Esophagus squamous epithelium (tissue), 5 donors: ENCODE measurements around the gene GSG1L. TPM values are rescaled to one million over a fixed set of nuclear protein-coding genes. Genes with fewer than 3 reads are reported as not detected.
A peak's percentile ranks its signal among the peaks of the same experiment; 100 is the strongest.

Source experiments
- DNase-seq: peaks from one replicate; lab custom pipeline; 2025; lab: John Stamatoyannopoulos, UW
- H3K27ac ChIP-seq, 4 donors: fragments of 200-600 bp; sonication (generic); one replicate each; pipeline ENCODE4 v1.5.1; 2016 to 2019; ENCODE audit warnings: mild to moderate bottlenecking in 1 of 4
- H3K27me3 ChIP-seq, 4 donors: fragments of 200-600 bp; sonication (generic); 1 replicate in 3 of 4; 2 replicates in 1 of 4; pipeline versions ENCODE4 v1.5.1 to v1.6.0; 2017 to 2021; ENCODE audit warnings: antibody characterized with exemption in 1 of 4
- H3K36me3 ChIP-seq, 3 donors: fragments of 200-600 bp; sonication (generic); one replicate each; pipeline ENCODE4 v1.5.1; 2016 to 2019
- H3K4me1 ChIP-seq, 3 donors: fragments of 200-600 bp; sonication (generic); one replicate each; pipeline ENCODE4 v1.5.1; 2017 to 2019
- H3K4me3 ChIP-seq, 4 donors: fragments of 200-600 bp; sonication (generic); 1 replicate in 3 of 4; 2 replicates in 1 of 4; pipeline ENCODE4 v1.5.1; 2016 to 2019; ENCODE audit warnings: mild to moderate bottlenecking in 2 of 4, moderate library complexity in 1 of 4
- H3K9me3 ChIP-seq, 3 donors: fragments of 200-600 bp; sonication (generic); one replicate each; pipeline ENCODE4 v1.5.1; 2016 to 2019
- POLR2A ChIP-seq, 4 donors: fragments of 450-650 bp; IDR thresholded peaks; one replicate each; pipeline ENCODE4 v1.6.1; 2017; ENCODE audit warnings: antibody characterized with exemption in 4 of 4, mild to moderate bottlenecking in 4 of 4, moderate library complexity in 3 of 4
- whole genome bisulfite sequencing, 2 donors: methylation state at CpG; one replicate each; pipeline ENCODE4 v1.1.5; 2018; 5-methylcytosine and 5-hydroxymethylcytosine counted together
- intact Hi-C: fragments of 100-400 bp; cut with DNase I; formaldehyde crosslinking; loops from one replicate; pipeline ENCODE4 v1.15.0; 2022
- total RNA-seq, 4 donors: library from RNA; depleted of rRNA; stranded (reverse); fragments of >200 nt; gene quantifications; one replicate each; pipeline ENCODE4 v1.1.0, GENCODE V29; 2016
- TF ChIP-seq, protein P1 (sequence below), 6 experiments: fragments of 450-650 bp in 4 of 6; fragments of 200-600 bp in 2 of 6; sonication (generic) in 2 of 6; IDR thresholded peaks; one replicate each; pipeline ENCODE4 v1.5.1; 2016 to 2019; ENCODE audit warnings: antibody characterized with exemption in 6 of 6, mild to moderate bottlenecking in 4 of 6, moderate library complexity in 4 of 6
- donor health status: DM: yes; HTN: yes; CAD: no.

GSG1L gene
- total RNA-seq, 4 donors from 2014 or later: under 0.01 to 0.21 TPM; not detected in 2

DNA sequence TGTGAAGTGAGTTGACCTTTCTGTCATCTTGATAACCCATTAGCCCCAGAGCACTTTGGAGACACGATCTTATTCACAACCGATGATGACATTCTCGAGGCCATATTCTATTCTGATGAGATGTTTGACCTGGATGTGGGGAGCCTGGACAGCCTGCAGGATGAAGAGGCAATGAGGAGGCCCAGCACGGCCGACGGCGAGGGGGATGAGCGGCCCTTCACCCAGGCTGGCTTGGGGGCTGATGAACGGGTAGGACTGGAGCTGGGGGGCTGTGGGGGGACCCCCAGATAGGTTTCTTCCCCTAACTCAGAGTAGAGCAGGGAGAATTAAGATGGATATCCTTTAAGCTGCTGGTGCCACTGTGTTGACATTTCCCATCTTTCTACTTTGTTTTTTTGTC, 311.8 kb downstream of the GSG1L start:
- H3K27me3 ChIP-seq: no peaks in the 10 kb centered on the region
- peaks cover 0 to 23% (median 5%) of the 10 kb centered on the region in 3 donors for H3K4me1 ChIP-seq
- peaks cover 0 to 52% (median 0%) of the 10 kb centered on the region in 3 donors for H3K36me3 ChIP-seq
- DNase-seq: no peak
- no peak overlapping the region for H3K27ac ChIP-seq
- intact Hi-C loops: no loop called here
- 89 to 91% methylated on average over 6 to 9 of the region's 9 CpGs for WGBS, 2 donors
- no peak for TF ChIP-seq POLR2A (IDR thresholded peaks at IDR 0.05)
- TF ChIP-seq, protein P1, sequence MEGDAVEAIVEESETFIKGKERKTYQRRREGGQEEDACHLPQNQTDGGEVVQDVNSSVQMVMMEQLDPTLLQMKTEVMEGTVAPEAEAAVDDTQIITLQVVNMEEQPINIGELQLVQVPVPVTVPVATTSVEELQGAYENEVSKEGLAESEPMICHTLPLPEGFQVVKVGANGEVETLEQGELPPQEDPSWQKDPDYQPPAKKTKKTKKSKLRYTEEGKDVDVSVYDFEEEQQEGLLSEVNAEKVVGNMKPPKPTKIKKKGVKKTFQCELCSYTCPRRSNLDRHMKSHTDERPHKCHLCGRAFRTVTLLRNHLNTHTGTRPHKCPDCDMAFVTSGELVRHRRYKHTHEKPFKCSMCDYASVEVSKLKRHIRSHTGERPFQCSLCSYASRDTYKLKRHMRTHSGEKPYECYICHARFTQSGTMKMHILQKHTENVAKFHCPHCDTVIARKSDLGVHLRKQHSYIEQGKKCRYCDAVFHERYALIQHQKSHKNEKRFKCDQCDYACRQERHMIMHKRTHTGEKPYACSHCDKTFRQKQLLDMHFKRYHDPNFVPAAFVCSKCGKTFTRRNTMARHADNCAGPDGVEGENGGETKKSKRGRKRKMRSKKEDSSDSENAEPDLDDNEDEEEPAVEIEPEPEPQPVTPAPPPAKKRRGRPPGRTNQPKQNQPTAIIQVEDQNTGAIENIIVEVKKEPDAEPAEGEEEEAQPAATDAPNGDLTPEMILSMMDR (IDR thresholded peaks at IDR 0.05): no peak
- H3K4me3 ChIP-seq: no peak overlapping the region
- no peaks in the 10 kb centered on the region for H3K9me3 ChIP-seq

DNA sequence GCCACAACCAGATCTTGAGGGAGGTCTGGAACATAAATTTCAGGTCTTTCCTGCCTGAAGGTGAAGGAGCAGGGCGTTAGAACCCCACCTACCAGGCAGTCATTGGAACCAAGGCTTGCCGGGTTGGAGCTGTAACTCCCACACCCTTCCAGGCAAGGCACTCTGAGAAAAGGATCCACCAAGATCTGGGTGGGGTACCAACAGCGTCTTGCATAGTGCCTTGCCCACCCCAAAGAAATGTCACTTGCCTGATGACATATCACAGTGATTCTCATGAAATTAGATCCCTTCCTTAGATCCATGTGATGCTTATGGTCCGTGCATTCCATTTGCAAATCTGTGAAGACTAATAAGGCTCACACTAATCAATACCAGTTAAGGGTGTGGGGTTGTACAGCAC, 312.3 kb downstream of the GSG1L start:
- Histone ChIP-seq H3K27ac (no peak overlapping the region), H3K27me3 (no peaks in the 10 kb centered on the region), H3K36me3 (peaks cover 0 to 48% (median 0%) of the 10 kb centered on the region in 3 donors), H3K4me3 (no peak overlapping the region), H3K9me3 (no peaks in the 10 kb centered on the region), H3K4me1 (peaks cover 0 to 23% (median 5%) of the 10 kb centered on the region in 3 donors)
- intact Hi-C loops: no loop called here
- 75 to 80% methylated on average over 3 to 4 of the region's 4 CpGs for WGBS, 2 donors
- no peak for DNase-seq
- TF ChIP-seq POLR2A (IDR thresholded peaks at IDR 0.05): no peak
- TF ChIP-seq, protein P1 (IDR thresholded peaks at IDR 0.05): no peak

DNA sequence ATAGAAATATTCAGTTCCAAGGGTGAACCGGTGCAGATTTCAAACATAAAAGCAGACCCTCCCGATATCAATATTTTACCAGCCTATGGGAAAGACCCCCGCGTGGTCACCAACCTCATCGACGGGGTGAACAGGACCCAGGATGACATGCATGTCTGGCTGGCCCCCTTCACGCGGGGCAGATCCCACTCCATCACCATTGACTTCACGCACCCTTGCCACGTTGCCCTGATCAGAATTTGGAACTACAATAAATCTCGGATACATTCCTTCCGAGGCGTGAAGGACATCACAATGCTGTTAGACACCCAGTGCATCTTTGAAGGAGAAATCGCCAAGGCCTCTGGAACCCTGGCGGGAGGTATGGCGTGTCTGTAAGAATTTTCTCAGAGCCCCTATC, 313.6 kb downstream of the GSG1L start:
- intact Hi-C loops: no loop called here
- Histone ChIP-seq H3K36me3 (peaks cover 0 to 35% (median 0%) of the 10 kb centered on the region in 3 donors), H3K9me3 (no peaks in the 10 kb centered on the region), H3K4me3 (no peak overlapping the region), H3K4me1 (peaks cover 0 to 23% (median 5%) of the 10 kb centered on the region in 3 donors), H3K27ac (no peak overlapping the region), H3K27me3 (no peaks in the 10 kb centered on the region)
- 96% methylated on average over 13 to 16 of the region's 16 CpGs for WGBS, 2 donors
- no peak for TF ChIP-seq POLR2A (IDR thresholded peaks at IDR 0.05)
- TF ChIP-seq, protein P1 (IDR thresholded peaks at IDR 0.05): no peak
- DNase-seq: no peak

DNA sequence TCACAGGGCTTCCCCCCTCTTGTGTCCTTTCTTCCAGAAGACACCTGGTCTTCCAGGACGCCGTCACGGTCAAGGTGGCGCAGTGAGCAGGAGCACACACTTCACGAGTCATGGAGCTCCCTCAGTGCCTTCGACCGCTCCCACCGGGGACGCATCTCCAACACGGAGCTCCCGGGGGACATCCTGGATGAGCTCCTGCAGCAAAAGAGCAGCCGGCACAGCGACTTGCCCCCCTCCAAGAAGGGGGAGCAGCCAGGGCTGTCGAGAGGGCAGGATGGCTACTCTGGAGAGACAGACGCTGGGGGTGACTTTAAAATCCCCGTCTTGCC, 314.0 kb downstream of the GSG1L start:
- no peak overlapping the region for H3K27ac ChIP-seq
- no peaks in the 10 kb centered on the region for H3K9me3 ChIP-seq
- intact Hi-C loops: no loop called here
- no peaks in the 10 kb centered on the region for H3K27me3 ChIP-seq
- WGBS, 2 donors: 98 to 100% methylated on average over 1 to 7 of the region's 16 CpGs
- DNase-seq: no peak
- H3K36me3 ChIP-seq: peaks cover 0 to 32% (median 0%) of the 10 kb centered on the region in 3 donors
- no peak overlapping the region for H3K4me3 ChIP-seq
- no peak for TF ChIP-seq POLR2A (IDR thresholded peaks at IDR 0.05)
- TF ChIP-seq, protein P1 (IDR thresholded peaks at IDR 0.05): no peak
- H3K4me1 ChIP-seq: peaks cover 0 to 23% (median 5%) of the 10 kb centered on the region in 3 donors

DNA sequence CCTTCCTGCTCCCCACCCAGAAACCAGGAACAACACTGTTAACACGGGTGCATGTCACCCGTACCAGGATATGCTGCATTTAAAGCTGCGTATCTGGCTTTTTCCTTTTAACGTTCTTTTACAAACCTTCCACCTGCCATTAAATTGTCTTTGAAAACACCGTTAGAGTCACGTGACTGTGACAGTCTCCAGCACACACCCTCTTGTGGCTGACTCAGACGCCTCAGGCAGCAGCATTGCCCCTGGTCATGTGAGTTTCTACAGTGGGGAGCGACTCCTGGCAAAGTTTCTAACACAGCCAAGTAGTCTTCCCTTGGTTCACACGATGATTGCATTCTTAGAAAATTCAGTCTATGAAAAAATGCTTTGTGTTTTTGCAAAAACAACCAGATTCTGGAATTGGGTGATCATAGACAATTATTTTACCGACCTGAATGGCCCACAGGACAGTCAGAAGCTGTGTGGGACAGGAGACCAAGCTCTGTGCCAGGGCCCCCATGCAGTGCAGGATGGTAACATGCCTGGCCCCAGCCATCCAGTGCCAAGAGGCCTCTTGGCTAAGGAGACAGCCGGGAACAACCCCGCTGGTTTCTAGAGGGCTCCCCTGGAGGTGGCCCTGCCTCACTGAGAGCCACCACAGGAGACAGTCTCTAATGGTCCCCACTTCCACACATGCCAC, 314.5 kb downstream of the GSG1L start:
- Histone ChIP-seq H3K27ac (peak overlapping the region in 1 of 4 donors; percentile 57), H3K27me3 (no peaks in the 10 kb centered on the region), H3K9me3 (no peaks in the 10 kb centered on the region), H3K4me3 (no peak overlapping the region), H3K36me3 (peaks cover 0 to 28% (median 0%) of the 10 kb centered on the region in 3 donors), H3K4me1 (peaks cover 0 to 19% (median 5%) of the 10 kb centered on the region in 3 donors)
- intact Hi-C loops: no loop called here
- DNase-seq: no peak
- TF ChIP-seq POLR2A (IDR thresholded peaks at IDR 0.05): no peak
- TF ChIP-seq, protein P1 (IDR thresholded peaks at IDR 0.05): peak in 1 of 6 experiments; percentile 41
- 12 to 43% methylated on average over 10 of the region's 12 CpGs for WGBS, 2 donors
